ENCODE results near the gene CDHR1. TPM values are rescaled to one million over a fixed set of nuclear protein-coding genes. Genes with fewer than 3 reads are reported as not detected.
A peak's percentile ranks its signal among the peaks of the same experiment; 100 is the strongest.

The CDHR1 gene
- total RNA-seq, 1 experiment from 2014 or later = not detected

DNA sequence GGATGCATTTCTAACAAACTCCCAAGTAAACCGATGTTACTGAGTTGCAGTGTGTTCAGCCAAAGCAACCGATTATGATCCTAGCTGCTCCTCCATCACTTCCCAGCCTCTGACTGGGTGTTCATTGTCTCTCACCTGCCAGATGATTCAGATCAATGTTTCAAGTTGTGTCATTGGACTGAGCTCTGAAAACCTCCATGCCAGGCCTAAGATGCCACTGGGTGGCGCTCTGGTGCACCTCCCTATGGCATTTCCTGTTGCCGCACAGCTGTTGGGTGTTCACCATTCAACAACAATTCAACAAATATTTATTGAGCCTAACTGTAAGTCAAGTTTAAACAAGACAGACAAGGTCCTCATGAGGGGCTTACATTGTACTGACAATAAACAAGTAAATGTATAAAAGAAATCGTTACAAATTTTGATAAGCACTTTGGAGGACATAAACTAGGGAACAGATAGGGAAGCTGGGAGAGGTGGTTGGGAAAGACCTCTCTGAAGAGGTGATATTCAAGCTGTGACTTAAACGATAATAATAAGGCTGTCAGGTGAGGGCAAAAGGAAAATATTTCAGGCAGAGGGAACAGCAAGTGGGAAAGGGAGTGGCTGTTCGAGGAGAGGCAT lies 73.3 kb downstream of the CDHR1 start:
- H3K36me3 Mint-ChIP-seq (ENCODE audit: insufficient read depth, unreplicated experiment) = no peaks in the 10 kb centered on the region
- BruUV-seq (replicated peaks) = no TSS peak
- CTCF ChIA-PET = interaction anchor here (1.3 to 1.6 kb wide), 2 partner anchors 163 to 270 kb away, joined by 4 to 13 read pairs; no protein-coding TSS in a partner anchor
- peaks cover 8% of the 10 kb centered on the region for H3K4me1 Mint-ChIP-seq (ENCODE audit: low read depth, unreplicated experiment)
- DNase-seq = peak; percentile 56
- H3K9me3 Mint-ChIP-seq (ENCODE audit: low read depth, unreplicated experiment) = no peaks in the 10 kb centered on the region
- H3K27ac Mint-ChIP-seq (ENCODE audit: unreplicated experiment) = no peak overlapping the region
- no peak overlapping the region for H3K4me3 Mint-ChIP-seq (ENCODE audit: low read depth, unreplicated experiment)
- TF ChIP-seq, protein P1, sequence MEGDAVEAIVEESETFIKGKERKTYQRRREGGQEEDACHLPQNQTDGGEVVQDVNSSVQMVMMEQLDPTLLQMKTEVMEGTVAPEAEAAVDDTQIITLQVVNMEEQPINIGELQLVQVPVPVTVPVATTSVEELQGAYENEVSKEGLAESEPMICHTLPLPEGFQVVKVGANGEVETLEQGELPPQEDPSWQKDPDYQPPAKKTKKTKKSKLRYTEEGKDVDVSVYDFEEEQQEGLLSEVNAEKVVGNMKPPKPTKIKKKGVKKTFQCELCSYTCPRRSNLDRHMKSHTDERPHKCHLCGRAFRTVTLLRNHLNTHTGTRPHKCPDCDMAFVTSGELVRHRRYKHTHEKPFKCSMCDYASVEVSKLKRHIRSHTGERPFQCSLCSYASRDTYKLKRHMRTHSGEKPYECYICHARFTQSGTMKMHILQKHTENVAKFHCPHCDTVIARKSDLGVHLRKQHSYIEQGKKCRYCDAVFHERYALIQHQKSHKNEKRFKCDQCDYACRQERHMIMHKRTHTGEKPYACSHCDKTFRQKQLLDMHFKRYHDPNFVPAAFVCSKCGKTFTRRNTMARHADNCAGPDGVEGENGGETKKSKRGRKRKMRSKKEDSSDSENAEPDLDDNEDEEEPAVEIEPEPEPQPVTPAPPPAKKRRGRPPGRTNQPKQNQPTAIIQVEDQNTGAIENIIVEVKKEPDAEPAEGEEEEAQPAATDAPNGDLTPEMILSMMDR (IDR thresholded peaks at IDR 0.05; ENCODE audit: unreplicated experiment) = no peak
- intact Hi-C loops (cut with micrococcal nuclease; ENCODE audit: unreplicated experiment) = loop anchor here (5.0 to 10.0 kb wide), 2 partner anchors 100 to 167 kb away; no protein-coding TSS in a partner anchor
- peaks cover 22% of the 10 kb centered on the region for H3K27me3 Mint-ChIP-seq (ENCODE audit: unreplicated experiment)

DNA sequence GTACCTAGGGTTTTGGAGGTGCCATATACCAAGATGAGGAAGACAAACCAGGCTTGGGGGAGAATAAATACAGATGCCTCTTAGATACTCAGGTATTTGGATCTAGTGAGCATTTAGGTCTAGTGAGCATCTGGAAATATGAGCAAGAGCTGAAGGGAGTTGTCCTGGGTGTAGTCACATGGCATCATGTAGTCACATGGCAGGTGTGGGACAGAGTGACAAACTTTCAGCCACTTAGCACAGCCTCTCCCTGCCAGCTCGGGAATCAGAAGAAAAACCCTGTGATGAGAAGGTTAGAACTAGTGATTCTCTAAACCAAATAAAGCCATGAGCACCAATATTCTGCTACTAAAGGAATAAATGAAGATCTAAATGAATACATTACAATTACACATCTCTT lies 74.8 kb downstream of the CDHR1 start:
- intact Hi-C loops (cut with micrococcal nuclease; ENCODE audit: unreplicated experiment) = loop anchor here (5.0 to 10.0 kb wide), 2 partner anchors 98 to 166 kb away; no protein-coding TSS in a partner anchor
- Mint-ChIP-seq H3K9me3 (ENCODE audit: low read depth, unreplicated experiment) (no peaks in the 10 kb centered on the region), H3K36me3 (ENCODE audit: insufficient read depth, unreplicated experiment) (no peaks in the 10 kb centered on the region), H3K4me3 (ENCODE audit: low read depth, unreplicated experiment) (no peak overlapping the region), H3K4me1 (ENCODE audit: low read depth, unreplicated experiment) (peaks cover 8% of the 10 kb centered on the region), H3K27ac (ENCODE audit: unreplicated experiment) (no peak overlapping the region), H3K27me3 (ENCODE audit: unreplicated experiment) (peaks cover 10% of the 10 kb centered on the region)
- CTCF ChIA-PET = no interaction called here
- BruUV-seq (replicated peaks) = no TSS peak
- TF ChIP-seq, protein P1 (IDR thresholded peaks at IDR 0.05; ENCODE audit: unreplicated experiment) = no peak
- DNase-seq = no peak

Other genes starting within 250 kb of the CDHR1 start
- 103 and 107 TPM in 2 replicates for gene GHITM, start 55.0 kb upstream of the CDHR1 start, total RNA-seq (2022)
- not detected in 2 replicates for gene GPR15LG, start 20.7 kb upstream of the CDHR1 start, total RNA-seq (2022)
- not detected in 2 replicates for gene LRIT2, start 31.0 kb downstream of the CDHR1 start, total RNA-seq (2022)
- gene LRIT1, start 47.0 kb downstream of the CDHR1 start, total RNA-seq (2022) = not detected in 2 replicates
- not detected in 2 replicates for gene RGR, start 50.5 kb downstream of the CDHR1 start, total RNA-seq (2022)
- 20.6 and 27.8 TPM in 2 replicates for gene CCSER2, start 134.1 kb downstream of the CDHR1 start, total RNA-seq (2022)

Data from Calu3 (cell line).